Fibroblast of lung (primary cell): ENCODE data around the gene EYS.

Source experiments
- EZH2 ChIP-seq: IDR thresholded peaks from 2 replicates; pipeline ENCODE4 v1.5.1; 2012; ENCODE audit warnings: low read length, control low read depth, mild to moderate bottlenecking; ENCODE audit errors: missing control alignments
- TF ChIP-seq, protein P1 (sequence below), 2 donors: IDR thresholded peaks in 1 of 2; conservative IDR thresholded peaks in 1 of 2; 1 replicate in 1 of 2; 2 replicates in 1 of 2; pipeline ENCODE4 v1.5.1; 2011 to 2012; ENCODE audit warnings: low read length in 2 of 2, control low read depth in 1 of 2, inconsistent platforms in 1 of 2, low read depth in 1 of 2, mild to moderate bottlenecking in 1 of 2

DNA sequence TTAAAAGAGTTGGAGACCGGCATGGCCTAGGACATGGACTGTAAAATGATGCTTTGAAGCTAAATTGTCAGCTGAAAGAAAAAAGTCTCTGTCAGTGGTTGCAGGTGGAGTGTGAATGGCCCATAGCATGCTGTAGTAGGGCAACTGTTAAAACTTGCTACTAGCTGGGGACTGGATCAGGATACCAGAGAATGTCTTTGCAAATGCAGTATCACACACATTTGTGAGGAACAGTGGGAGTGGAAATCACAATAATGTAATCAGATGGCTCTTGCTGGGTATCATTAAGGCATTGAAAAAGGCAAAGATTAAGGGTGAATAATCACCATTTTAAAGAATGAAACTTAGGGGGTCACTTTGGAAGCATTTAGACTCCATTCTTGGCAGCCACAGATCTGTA, 737.9 kb downstream of the EYS start:
- TF ChIP-seq, protein P1, sequence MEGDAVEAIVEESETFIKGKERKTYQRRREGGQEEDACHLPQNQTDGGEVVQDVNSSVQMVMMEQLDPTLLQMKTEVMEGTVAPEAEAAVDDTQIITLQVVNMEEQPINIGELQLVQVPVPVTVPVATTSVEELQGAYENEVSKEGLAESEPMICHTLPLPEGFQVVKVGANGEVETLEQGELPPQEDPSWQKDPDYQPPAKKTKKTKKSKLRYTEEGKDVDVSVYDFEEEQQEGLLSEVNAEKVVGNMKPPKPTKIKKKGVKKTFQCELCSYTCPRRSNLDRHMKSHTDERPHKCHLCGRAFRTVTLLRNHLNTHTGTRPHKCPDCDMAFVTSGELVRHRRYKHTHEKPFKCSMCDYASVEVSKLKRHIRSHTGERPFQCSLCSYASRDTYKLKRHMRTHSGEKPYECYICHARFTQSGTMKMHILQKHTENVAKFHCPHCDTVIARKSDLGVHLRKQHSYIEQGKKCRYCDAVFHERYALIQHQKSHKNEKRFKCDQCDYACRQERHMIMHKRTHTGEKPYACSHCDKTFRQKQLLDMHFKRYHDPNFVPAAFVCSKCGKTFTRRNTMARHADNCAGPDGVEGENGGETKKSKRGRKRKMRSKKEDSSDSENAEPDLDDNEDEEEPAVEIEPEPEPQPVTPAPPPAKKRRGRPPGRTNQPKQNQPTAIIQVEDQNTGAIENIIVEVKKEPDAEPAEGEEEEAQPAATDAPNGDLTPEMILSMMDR (conservative IDR thresholded peaks at IDR 0.05 in 1 of 2, IDR thresholded peaks at IDR 0.05 in 1 of 2; ENCODE audit: low read depth in 1 of 2, low read length in 2 of 2): no peak
- TF ChIP-seq EZH2: no peak
